ENCODE results near the gene PPP2R2D.

- TF ChIP-seq, protein P1, sequence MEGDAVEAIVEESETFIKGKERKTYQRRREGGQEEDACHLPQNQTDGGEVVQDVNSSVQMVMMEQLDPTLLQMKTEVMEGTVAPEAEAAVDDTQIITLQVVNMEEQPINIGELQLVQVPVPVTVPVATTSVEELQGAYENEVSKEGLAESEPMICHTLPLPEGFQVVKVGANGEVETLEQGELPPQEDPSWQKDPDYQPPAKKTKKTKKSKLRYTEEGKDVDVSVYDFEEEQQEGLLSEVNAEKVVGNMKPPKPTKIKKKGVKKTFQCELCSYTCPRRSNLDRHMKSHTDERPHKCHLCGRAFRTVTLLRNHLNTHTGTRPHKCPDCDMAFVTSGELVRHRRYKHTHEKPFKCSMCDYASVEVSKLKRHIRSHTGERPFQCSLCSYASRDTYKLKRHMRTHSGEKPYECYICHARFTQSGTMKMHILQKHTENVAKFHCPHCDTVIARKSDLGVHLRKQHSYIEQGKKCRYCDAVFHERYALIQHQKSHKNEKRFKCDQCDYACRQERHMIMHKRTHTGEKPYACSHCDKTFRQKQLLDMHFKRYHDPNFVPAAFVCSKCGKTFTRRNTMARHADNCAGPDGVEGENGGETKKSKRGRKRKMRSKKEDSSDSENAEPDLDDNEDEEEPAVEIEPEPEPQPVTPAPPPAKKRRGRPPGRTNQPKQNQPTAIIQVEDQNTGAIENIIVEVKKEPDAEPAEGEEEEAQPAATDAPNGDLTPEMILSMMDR (conservative IDR thresholded peaks at IDR 0.05; ENCODE audit: low read depth, low read length), result no peak
- TF ChIP-seq EZH2 (IDR thresholded peaks at IDR 0.05; ENCODE audit: low read length, unreplicated experiment) (no peak), EZH2phosphoT487 (IDR thresholded peaks at IDR 0.05; ENCODE audit: borderline replicate concordance, low read length) (no peak)
These were observed 31.5 kb upstream of the PPP2R2D start for GRCh38 chr10:131869344-131869743.

Measured in PC-3 (cell line).